Body of pancreas (tissue), 4 donors: ENCODE measurements around the gene PLXNA3. TPM values are rescaled to one million over a fixed set of nuclear protein-coding genes. Genes with fewer than 3 reads are reported as not detected.
A peak's percentile ranks its signal among the peaks of the same experiment; 100 is the strongest.

ENCODE experiments used
- ATAC-seq: fragments of 150-250 bp; one replicate; pipeline ENCODE4 v1.9.1; 2016
- DNase-seq, 4 donors: peaks; one replicate each; pipeline ENCODE4 v3.0.0-alpha.2; 2019
- H3K27ac ChIP-seq, 4 donors: fragments of 200-600 bp; sonication (generic); 1 replicate in 3 of 4; 2 replicates in 1 of 4; pipeline versions ENCODE4 v1.5.1 to v1.6.1; 2016 to 2019; ENCODE audit warnings: mild to moderate bottlenecking in 1 of 4, mixed read lengths in 1 of 4, moderate library complexity in 1 of 4
- H3K27me3 ChIP-seq, 2 donors: fragments of 200-600 bp; sonication (generic); one replicate each; pipeline ENCODE4 v1.6.0; 2016; ENCODE audit warnings: mild to moderate bottlenecking in 1 of 2
- H3K36me3 ChIP-seq, 2 donors: fragments of 200-600 bp; sonication (generic); replicated peaks in 1 of 2; 2 replicates each; pipeline ENCODE4 v1.5.1; 2016; ENCODE audit warnings: low read depth in 2 of 2; ENCODE audit not compliant: insufficient read depth in 1 of 2
- H3K4me1 ChIP-seq: fragments of 200-600 bp; sonication (generic); one replicate; pipeline ENCODE4 v1.6.0; 2016
- H3K4me3 ChIP-seq, 2 donors: fragments of 200-600 bp; sonication (generic); 1 replicate in 1 of 2; 2 replicates in 1 of 2; pipeline ENCODE4 v1.5.1; 2016 to 2019
- H3K9me3 ChIP-seq, 3 donors: fragments of 200-600 bp; sonication (generic); 1 replicate in 2 of 3; 2 replicates in 1 of 3; pipeline ENCODE4 v1.5.1; 2016
- POLR2A ChIP-seq, 3 donors: fragments of 450-650 bp; IDR thresholded peaks; one replicate each; pipeline ENCODE4 v1.6.1; 2016; ENCODE audit warnings: antibody characterized with exemption in 3 of 3, mild to moderate bottlenecking in 2 of 3
- WGBS, 2 donors: methylation state at CpG; one replicate each; pipeline ENCODE4 v1.1.5; 2017; 5-methylcytosine and 5-hydroxymethylcytosine counted together
- intact Hi-C: fragments of 100-400 bp; cut with DNase I; formaldehyde crosslinking; loops from one replicate; pipeline ENCODE4 v1.15.1; 2023
- total RNA-seq, 2 donors: library from RNA; depleted of rRNA; stranded (reverse); fragments of >200 nt; gene quantifications; one replicate each; pipeline ENCODE4 v1.1.0, GENCODE V29; 2016
- TF ChIP-seq, protein P1 (sequence below), 7 experiments: fragments of 450-650 bp in 4 of 7; fragments of 200-600 bp in 3 of 7; sonication (generic) in 3 of 7; IDR thresholded peaks; one replicate each; pipeline ENCODE4 v1.5.1; 2016 to 2019; ENCODE audit warnings: antibody characterized with exemption in 7 of 7

Gene PLXNA3
- total RNA-seq, 2 donors from 2014 or later, result 7.3 to 19.1 TPM

DNA sequence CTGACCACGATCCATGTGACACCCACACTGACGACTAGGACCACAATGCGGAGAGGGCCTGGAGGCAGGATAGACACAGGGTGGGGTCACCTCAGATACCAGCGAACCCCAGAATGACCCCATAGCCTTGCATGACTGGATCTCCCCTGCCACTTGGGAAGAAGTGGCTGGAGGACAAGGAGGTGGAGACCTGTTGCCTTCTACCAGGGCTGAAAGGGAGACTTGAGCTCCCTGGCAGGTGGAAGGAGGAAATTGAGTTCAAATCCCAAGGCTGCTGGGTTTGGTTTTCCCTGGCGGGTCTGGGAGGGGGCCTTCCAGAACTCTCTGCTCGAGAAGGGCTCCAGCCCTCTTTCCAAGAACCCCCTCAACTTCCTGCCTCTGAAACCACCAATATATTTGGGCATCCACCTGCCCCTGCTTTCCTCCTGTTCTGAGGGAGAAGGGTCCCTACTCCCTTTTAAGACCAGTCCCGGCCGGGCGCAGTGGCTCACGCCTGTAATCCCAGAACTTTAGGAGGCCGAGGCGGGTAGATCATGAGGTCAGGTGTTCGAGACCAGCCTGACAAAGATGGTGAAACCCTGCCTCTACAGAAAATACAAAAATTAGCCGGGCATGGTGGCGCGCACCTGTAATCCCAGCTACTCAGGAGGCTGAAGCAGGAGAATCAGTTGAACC lies 54.9 kb downstream of the PLXNA3 start:
- 88 to 100% methylated on average over 8 to 14 of the region's 16 CpGs for WGBS, 2 donors
- no peaks in the 10 kb centered on the region for H3K27me3 ChIP-seq
- no peak for ATAC-seq
- intact Hi-C loops, result no loop called here
- no peaks in the 10 kb centered on the region for H3K9me3 ChIP-seq
- DNase-seq, result no peak
- H3K4me3 ChIP-seq, result no peak overlapping the region
- peaks cover 31% of the 10 kb centered on the region for H3K4me1 ChIP-seq
- H3K27ac ChIP-seq, result no peak overlapping the region
- H3K36me3 ChIP-seq, result no peaks in the 10 kb centered on the region
- TF ChIP-seq POLR2A (IDR thresholded peaks at IDR 0.05), result no peak
- TF ChIP-seq, protein P1, sequence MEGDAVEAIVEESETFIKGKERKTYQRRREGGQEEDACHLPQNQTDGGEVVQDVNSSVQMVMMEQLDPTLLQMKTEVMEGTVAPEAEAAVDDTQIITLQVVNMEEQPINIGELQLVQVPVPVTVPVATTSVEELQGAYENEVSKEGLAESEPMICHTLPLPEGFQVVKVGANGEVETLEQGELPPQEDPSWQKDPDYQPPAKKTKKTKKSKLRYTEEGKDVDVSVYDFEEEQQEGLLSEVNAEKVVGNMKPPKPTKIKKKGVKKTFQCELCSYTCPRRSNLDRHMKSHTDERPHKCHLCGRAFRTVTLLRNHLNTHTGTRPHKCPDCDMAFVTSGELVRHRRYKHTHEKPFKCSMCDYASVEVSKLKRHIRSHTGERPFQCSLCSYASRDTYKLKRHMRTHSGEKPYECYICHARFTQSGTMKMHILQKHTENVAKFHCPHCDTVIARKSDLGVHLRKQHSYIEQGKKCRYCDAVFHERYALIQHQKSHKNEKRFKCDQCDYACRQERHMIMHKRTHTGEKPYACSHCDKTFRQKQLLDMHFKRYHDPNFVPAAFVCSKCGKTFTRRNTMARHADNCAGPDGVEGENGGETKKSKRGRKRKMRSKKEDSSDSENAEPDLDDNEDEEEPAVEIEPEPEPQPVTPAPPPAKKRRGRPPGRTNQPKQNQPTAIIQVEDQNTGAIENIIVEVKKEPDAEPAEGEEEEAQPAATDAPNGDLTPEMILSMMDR (IDR thresholded peaks at IDR 0.05), result no peak

DNA sequence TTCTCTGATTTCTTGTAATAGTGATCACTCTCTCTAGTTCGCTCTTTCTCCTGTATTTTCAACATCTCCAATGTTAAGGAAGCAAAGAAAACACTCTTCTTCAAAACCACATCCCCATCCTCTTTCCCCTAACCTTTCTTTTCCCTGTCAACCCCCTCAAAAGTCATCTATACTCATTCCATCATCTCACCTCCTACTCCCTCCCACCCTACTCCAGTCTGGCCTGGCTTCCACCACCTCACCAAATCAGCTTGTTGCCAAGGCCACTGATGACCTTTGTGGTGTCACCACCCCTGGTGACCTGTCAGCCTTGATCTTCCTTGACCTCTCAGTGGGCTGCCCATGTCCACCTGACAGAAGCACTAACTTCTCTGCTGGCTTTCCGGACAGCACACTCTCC lies 55.6 kb downstream of the PLXNA3 start:
- 82 to 100% methylated on average over 2 of the region's 2 CpGs for WGBS, 2 donors
- intact Hi-C loops, result no loop called here
- Histone ChIP-seq H3K4me3 (no peak overlapping the region), H3K4me1 (peaks cover 33% of the 10 kb centered on the region), H3K27ac (no peak overlapping the region), H3K9me3 (no peaks in the 10 kb centered on the region), H3K36me3 (no peaks in the 10 kb centered on the region), H3K27me3 (no peaks in the 10 kb centered on the region)
- no peak for ATAC-seq
- DNase-seq, result no peak
- TF ChIP-seq, protein P1 (IDR thresholded peaks at IDR 0.05), result no peak
- no peak for TF ChIP-seq POLR2A (IDR thresholded peaks at IDR 0.05)

DNA sequence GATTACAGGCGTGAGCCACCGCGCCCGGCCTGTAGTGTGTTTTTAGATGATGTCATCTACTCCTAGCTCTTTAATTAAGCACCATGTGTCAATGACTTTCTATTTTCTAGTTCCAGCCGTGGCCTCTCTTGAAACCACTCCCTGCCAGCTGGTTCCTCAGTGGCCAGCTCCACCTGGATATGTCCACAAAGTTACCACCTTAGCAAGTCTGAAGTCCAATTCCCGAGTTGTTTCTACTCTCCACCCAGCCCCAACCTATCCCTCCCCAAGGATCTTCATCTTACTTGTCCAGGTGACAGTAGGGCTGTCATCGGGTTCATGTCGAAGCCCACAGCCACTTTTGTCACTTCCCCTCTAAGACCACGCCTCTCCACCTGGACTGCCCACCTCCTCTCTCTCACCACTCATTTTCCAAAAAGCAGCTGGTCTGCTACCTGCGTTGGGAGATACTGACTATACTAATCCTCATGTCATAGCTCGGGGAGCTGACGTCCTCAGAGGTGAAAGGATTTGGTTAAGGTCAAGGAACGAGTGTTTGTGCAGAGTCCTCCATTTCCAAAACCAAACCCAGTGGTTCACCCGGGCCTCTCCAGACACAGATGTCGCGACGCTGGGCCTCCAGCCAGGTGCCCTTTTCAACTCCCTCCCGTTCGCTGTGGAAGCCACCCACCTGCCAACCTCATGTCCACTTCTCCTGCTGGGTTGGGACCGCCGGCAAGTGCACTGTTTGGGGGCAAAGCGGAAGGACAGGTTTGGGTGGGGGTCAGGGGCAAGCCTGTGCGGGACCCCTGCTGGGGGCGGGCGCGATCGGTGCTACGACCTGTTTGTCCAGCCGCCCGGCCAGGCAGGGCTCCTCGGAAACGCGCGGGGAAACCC lies 57.2 kb downstream of the PLXNA3 start:
- Histone ChIP-seq H3K27ac (peak overlapping the region; percentile 74 to 94 (median 94)), H3K4me1 (peaks cover 33% of the 10 kb centered on the region), H3K27me3 (no peaks in the 10 kb centered on the region), H3K9me3 (no peaks in the 10 kb centered on the region), H3K4me3 (peak overlapping the region; percentile 30 to 70), H3K36me3 (no peaks in the 10 kb centered on the region)
- TF ChIP-seq, protein P1 (IDR thresholded peaks at IDR 0.05), result no peak
- peak in 1 of 3 donors; percentile 40 for TF ChIP-seq POLR2A (IDR thresholded peaks at IDR 0.05)
- 23 to 24% methylated on average over 12 to 15 of the region's 34 CpGs for WGBS, 2 donors
- intact Hi-C loops, result no loop called here
- ATAC-seq, result peak; percentile 12
- DNase-seq, result peak; percentile 48 to 62 (median 58)

DNA sequence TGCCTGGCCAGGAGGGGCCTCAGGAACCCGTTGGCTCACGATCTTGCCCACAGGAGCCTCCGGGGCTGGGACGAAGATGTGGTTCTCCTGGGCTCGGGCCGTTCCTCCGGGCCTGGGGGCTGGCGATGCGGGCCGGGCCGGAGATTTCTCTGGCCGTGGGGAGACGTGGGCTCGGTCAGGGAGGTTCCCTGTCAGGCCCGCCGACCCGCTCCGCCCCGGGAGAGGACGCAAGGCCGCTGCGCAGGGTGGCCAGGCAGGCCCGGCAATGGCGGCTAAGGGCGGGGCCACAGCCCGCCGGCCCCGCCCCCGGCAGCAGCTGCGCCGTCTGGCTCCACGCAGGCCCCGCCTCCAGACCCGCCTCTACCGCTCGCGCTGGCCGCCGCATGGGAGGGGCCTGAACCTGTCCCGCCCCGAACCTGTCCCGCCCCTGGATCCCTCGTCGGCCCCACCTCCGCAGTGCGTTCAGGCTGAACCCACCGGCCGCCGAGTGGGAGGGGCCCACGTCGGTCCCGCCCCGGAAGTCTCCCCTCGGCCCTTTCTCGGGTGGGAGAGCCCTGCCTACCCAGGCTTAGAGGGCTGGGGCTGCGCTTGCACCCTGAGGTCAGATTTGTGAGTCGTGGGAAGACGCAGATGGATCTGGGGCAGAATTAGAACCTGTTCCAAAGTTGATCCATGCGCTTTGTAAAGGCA lies 58.0 kb downstream of the PLXNA3 start, which contains the start of gene FAM3A:
Gene FAM3A (minus strand): TSS at position 267 of the 690 bp plus-strand sequence. CDS start 460 bp downstream, outside the sequence.
- TF ChIP-seq POLR2A (IDR thresholded peaks at IDR 0.05), result peak; percentile 70 to 91 (median 88)
- TF ChIP-seq, protein P1 (IDR thresholded peaks at IDR 0.05), result no peak
- Histone ChIP-seq H3K4me1 (peaks cover 33% of the 10 kb centered on the region), H3K4me3 (peak within 1 kb of the TSS; percentile 30 to 70), H3K27ac (peak within 1 kb of the TSS; percentile 74 to 94 (median 94)), H3K9me3 (no peaks in the 10 kb centered on the region), H3K36me3 (no peaks in the 10 kb centered on the region), H3K27me3 (no peaks in the 10 kb centered on the region)
- intact Hi-C loops, result no loop called here
- ATAC-seq (peak; percentile 94), DNase-seq (peak; percentile 94 to 95 (median 94))
- WGBS, 2 donors, result 1% methylated on average over 39 of the region's 59 CpGs; no CpG with 5 or more reads in 1 of the 2 donors
